Gastroesophageal sphincter (tissue), 3 donors: ENCODE data around the gene COL26A1.

Source experiments
- EP300 ChIP-seq: sonication (generic); formaldehyde crosslinking; IDR thresholded peaks from one replicate; pipeline ENCODE4 v1.6.1; 2017; ENCODE audit warnings: antibody characterized with exemption, mild to moderate bottlenecking
- POLR2A ChIP-seq, 2 donors: fragments of 450-650 bp; IDR thresholded peaks; one replicate each; pipeline ENCODE4 v1.6.1; 2017; ENCODE audit warnings: antibody characterized with exemption in 2 of 2, mild to moderate bottlenecking in 2 of 2, moderate library complexity in 1 of 2
- POLR2AphosphoS5 ChIP-seq: sonication (generic); formaldehyde crosslinking; IDR thresholded peaks from one replicate; pipeline ENCODE4 v1.6.1; 2017; ENCODE audit warnings: antibody characterized with exemption
- TF ChIP-seq, protein P1 (sequence below), 4 experiments: fragments of 200-600 bp in 2 of 4; fragments of 450-650 bp in 2 of 4; sonication (generic) in 1 of 4; IDR thresholded peaks; one replicate each; pipeline ENCODE4 v1.5.1; 2017 to 2019; ENCODE audit warnings: antibody characterized with exemption in 4 of 4, mild to moderate bottlenecking in 2 of 4, moderate library complexity in 2 of 4

DNA sequence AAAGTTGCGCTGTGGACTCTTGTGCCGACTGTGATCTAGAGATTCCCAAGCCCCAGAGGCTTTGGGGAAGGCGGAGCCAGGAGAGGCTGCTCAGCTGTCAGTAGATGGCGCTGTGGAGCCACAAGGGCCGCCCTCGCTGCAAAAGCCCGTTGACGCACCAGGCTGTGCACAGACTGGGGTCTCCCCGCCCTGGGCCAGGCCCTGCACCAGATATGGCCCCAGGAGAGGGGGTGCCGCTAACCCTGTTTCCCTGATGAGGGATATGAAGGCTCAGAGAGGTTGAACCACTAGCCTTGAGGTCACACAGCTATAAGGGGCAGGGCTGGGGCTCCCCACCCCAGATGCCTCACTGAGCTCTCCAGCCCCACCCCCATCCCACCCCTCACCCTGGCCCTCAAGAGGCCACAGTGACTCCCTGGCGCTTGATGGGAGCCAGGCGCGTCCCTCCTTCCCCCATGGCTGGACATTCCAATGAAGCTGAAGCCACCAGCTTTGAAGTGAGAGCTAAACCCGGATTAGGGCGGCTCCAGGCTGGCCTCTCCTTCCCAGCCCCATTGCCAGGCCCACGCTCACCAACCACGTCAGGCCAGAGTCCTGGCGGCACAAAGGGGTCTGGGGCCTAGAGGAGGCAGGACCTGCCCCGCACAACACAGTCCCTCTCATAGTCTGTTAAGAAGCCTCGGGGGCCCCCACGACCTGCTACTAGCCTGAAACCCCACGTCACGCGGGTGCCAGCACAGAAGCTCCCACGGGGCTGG is 240.0 kb downstream of the COL26A1 start:
- TF ChIP-seq, protein P1, sequence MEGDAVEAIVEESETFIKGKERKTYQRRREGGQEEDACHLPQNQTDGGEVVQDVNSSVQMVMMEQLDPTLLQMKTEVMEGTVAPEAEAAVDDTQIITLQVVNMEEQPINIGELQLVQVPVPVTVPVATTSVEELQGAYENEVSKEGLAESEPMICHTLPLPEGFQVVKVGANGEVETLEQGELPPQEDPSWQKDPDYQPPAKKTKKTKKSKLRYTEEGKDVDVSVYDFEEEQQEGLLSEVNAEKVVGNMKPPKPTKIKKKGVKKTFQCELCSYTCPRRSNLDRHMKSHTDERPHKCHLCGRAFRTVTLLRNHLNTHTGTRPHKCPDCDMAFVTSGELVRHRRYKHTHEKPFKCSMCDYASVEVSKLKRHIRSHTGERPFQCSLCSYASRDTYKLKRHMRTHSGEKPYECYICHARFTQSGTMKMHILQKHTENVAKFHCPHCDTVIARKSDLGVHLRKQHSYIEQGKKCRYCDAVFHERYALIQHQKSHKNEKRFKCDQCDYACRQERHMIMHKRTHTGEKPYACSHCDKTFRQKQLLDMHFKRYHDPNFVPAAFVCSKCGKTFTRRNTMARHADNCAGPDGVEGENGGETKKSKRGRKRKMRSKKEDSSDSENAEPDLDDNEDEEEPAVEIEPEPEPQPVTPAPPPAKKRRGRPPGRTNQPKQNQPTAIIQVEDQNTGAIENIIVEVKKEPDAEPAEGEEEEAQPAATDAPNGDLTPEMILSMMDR (IDR thresholded peaks at IDR 0.05) = peak in 3 of 4 experiments; percentile 57 to 86 (median 71)
- TF ChIP-seq POLR2AphosphoS5 (no peak), POLR2A (IDR thresholded peaks at IDR 0.05) (no peak), EP300 (no peak)
